Common myeloid progenitor, CD34-positive (primary cell): Measurements from ENCODE around the gene DIS3L2.
"Not testable (repeated sequence)": the region's sequence is repeated elsewhere in the genome, so short reads cannot be mapped to it uniquely, and the experiment has no call there.

ENCODE experiments used
- CTCF ChIA-PET: fragments of 350-600 bp; sonication (Branson Sonifier 250); formaldehyde crosslinking; loops from one replicate; lab custom pipeline; 2021; ENCODE audit warnings: antibody characterized with exemption; lab: Charles Lee
- POLR2A ChIA-PET: fragments of 350-600 bp; sonication (Branson Sonifier 250); formaldehyde crosslinking; loops from one replicate; lab custom pipeline; 2021; ENCODE audit warnings: antibody characterized with exemption; lab: Charles Lee
- DNase-seq, 3 donors: peaks; one replicate each; pipeline versions ENCODE4 v3.0.0 to v3.0.0-alpha.2; 2013
- H3K27ac ChIP-seq, 2 experiments: 1 replicate in 1 of 2; 2 replicates in 1 of 2; pipeline ENCODE4 v1.7.0; 2013; ENCODE audit warnings: inconsistent platforms in 2 of 2, low read length in 2 of 2, mild to moderate bottlenecking in 2 of 2, low read depth in 1 of 2, moderate library complexity in 1 of 2; ENCODE audit not compliant: severe bottlenecking in 2 of 2, insufficient read depth in 1 of 2, poor library complexity in 1 of 2
- H3K27me3 ChIP-seq, 5 experiments: replicated peaks in 2 of 5; 1 replicate in 3 of 5; 2 replicates in 2 of 5; pipeline versions ENCODE4 v1.6.1 to v1.7.0; 2013; ENCODE audit warnings: low read length in 4 of 5, mild to moderate bottlenecking in 2 of 5, moderate library complexity in 2 of 5, inconsistent platforms in 1 of 5; ENCODE audit not compliant: insufficient read depth in 5 of 5, control insufficient read depth in 4 of 5
- H3K36me3 ChIP-seq, 4 experiments: 1 replicate in 2 of 4; 2 replicates in 2 of 4; pipeline versions ENCODE4 v1.6.1 to v1.7.0; 2013; ENCODE audit warnings: low read length in 3 of 4, control low read depth in 1 of 4, mild to moderate bottlenecking in 1 of 4; ENCODE audit not compliant: control insufficient read depth in 4 of 4, insufficient read depth in 4 of 4
- H3K4me1 ChIP-seq, 4 experiments: 1 replicate in 3 of 4; 2 replicates in 1 of 4; pipeline versions ENCODE4 v1.6.1 to v1.7.1; 2013; ENCODE audit warnings: low read length in 3 of 4, mild to moderate bottlenecking in 3 of 4, control low read depth in 1 of 4, inconsistent platforms in 1 of 4, moderate library complexity in 1 of 4; ENCODE audit not compliant: control insufficient read depth in 4 of 4, insufficient read depth in 4 of 4; ENCODE audit errors: control extremely low read depth in 1 of 4
- H3K4me3 ChIP-seq, 7 experiments: 1 replicate in 4 of 7; 2 replicates in 3 of 7; pipeline versions ENCODE4 v1.5.1 to v1.7.0; 2013; ENCODE audit warnings: mild to moderate bottlenecking in 7 of 7, low read length in 6 of 7, moderate library complexity in 6 of 7, inconsistent platforms in 2 of 7, low read depth in 2 of 7, control low read depth in 1 of 7; ENCODE audit not compliant: insufficient read depth in 4 of 7, control insufficient read depth in 1 of 7; ENCODE audit errors: extremely low read depth in 1 of 7
- H3K9me3 ChIP-seq, 5 experiments: 1 replicate in 4 of 5; 2 replicates in 1 of 5; pipeline versions ENCODE4 v1.6.1 to v1.7.1; 2013; ENCODE audit warnings: low read length in 4 of 5, mild to moderate bottlenecking in 2 of 5, inconsistent platforms in 1 of 5, low read depth in 1 of 5, moderate library complexity in 1 of 5; ENCODE audit not compliant: control insufficient read depth in 4 of 5, insufficient read depth in 2 of 5; ENCODE audit errors: control extremely low read depth in 1 of 5
- WGBS: methylation state at CpG from one replicate; pipeline ENCODE4 v1.1.5; 2013; ENCODE audit not compliant: insufficient coverage; 5-methylcytosine and 5-hydroxymethylcytosine counted together

The DIS3L2 gene

DNA sequence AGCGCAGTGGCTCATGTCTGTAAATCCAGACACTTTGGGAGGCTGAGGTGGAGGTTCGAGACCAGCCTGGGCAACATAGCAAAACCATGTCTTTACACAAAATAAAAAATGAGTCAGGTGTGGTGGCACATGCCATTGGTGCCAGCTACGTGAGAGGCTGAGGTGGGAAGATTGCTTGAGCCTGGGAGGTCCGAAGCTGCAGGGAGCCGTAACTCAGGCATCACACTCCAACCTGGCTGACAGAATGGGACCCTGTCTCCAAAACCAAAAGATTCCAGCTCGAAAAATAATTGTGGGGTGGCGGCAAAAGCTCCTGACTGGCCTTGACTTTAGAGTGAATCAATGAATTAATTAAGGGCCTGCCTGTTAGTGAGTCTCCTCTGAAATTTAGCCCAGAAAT is 415.8 kb downstream of the DIS3L2 start:
- POLR2A ChIA-PET = interaction anchor here (0.7 kb wide), 1 partner anchor 21 kb away, joined by 3 read pairs; no protein-coding TSS in a partner anchor

DNA sequence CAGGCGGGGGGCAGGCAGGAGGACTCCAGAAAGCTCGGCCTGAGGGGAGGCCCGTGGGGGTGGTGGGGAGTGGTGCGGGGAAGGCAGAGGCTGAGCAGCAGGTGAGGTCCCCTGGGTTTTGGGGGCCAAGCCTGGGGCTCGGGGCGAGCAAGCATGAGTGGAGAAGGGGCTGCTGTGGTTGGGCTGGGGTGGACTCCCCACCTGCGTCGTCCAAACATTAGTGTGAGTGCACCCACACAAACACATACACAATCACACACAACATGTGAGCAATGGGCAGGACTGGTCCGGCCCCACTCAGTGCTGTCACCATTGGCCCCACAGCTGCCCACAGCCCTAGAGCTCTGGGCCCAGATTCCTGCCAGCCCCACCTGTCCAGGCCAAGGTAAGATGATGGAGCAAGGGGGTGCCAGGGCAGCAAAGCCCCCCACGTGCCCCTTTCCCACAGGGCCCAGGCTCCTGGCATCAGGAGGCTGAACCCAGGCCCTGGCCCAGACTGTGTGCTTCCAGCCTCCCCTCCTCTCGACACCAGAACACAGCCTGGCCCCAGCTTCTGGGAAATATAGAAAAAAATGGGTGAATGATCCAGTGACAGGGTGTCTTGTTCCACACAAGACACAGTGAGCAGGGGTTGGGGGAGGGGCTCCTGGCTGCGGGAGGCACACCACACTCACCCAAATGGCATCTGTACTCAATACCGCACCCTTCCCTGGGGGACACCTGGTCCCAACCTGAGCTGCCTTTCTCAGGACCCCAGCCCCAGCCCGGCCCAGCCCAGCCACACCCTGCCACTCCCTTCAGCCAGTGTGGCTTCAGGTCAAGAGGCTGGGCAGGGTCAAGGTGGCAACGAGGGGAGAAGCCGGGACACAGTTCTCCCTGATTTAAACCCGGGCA is 416.6 kb downstream of the DIS3L2 start:
- Histone ChIP-seq H3K9me3 (no peaks in the 10 kb centered on the region), H3K36me3 (no peaks in the 10 kb centered on the region), H3K4me3 (no peak overlapping the region), H3K4me1 (peaks cover 0 to 6% (median 3%) of the 10 kb centered on the region in 4 experiments), H3K27me3 (peaks cover 0 to 3% (median 0%) of the 10 kb centered on the region in 5 experiments), H3K27ac (no peak overlapping the region)
- no peak for DNase-seq
- ChIA-PET POLR2A (no interaction called here), CTCF (interaction anchor here (0.9 to 2.1 kb wide), 6 partner anchors 9 to 58 kb away, joined by 3 to 10 read pairs (median 4); no protein-coding TSS in a partner anchor)
- WGBS = 96% methylated on average over 8 of the region's 17 CpGs

More for the DNA sequence above, 415.8 kb downstream of the DIS3L2 start:
- no peak for DNase-seq
- CTCF ChIA-PET = interaction anchor here (0.9 to 2.1 kb wide), 4 partner anchors 9 to 49 kb away, joined by 3 to 10 read pairs (median 6); no protein-coding TSS in a partner anchor
- Histone ChIP-seq H3K27me3 (peaks cover 0 to 2% (median 0%) of the 10 kb centered on the region in 5 experiments), H3K4me3 (no peak overlapping the region), H3K36me3 (no peaks in the 10 kb centered on the region), H3K4me1 (peaks cover 0 to 6% (median 3%) of the 10 kb centered on the region in 4 experiments), H3K27ac (no peak overlapping the region), H3K9me3 (no peaks in the 10 kb centered on the region)
- WGBS = 100% methylated on average over 5 of the region's 7 CpGs

DNA sequence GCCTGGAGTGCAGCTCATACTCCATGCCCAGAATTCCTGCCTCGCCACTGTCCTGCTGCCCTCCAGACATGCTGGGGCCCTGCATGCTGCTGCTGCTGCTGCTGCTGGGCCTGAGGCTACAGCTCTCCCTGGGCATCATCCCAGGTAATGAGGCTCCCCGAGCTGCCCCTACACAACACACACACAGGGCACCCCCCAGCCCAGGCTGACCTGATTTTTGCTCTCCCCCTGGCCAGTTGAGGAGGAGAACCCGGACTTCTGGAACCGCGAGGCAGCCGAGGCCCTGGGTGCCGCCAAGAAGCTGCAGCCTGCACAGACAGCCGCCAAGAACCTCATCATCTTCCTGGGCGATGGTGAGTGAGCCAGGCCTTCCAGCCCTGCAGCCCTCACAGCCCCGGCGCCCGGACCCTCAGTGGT is 417.2 kb downstream of the DIS3L2 start, which contains the start of gene ALPP:
Gene ALPP (plus strand): TSS at position 17 of the 417 bp plus-strand sequence. CDS start 52 bp downstream, at position 69.
- H3K27ac ChIP-seq, H3K4me3 ChIP-seq, H3K27me3 ChIP-seq, POLR2A ChIA-PET, H3K4me1 ChIP-seq, DNase-seq, H3K36me3 ChIP-seq, H3K9me3 ChIP-seq: not testable (repeated sequence)
- CTCF ChIA-PET = interaction anchor here (1.0 to 2.0 kb wide), 3 partner anchors 9 to 57 kb away, joined by 3 to 7 read pairs (median 4); no protein-coding TSS in a partner anchor
- 93% methylated on average over 8 of the region's 12 CpGs for WGBS

DNA sequence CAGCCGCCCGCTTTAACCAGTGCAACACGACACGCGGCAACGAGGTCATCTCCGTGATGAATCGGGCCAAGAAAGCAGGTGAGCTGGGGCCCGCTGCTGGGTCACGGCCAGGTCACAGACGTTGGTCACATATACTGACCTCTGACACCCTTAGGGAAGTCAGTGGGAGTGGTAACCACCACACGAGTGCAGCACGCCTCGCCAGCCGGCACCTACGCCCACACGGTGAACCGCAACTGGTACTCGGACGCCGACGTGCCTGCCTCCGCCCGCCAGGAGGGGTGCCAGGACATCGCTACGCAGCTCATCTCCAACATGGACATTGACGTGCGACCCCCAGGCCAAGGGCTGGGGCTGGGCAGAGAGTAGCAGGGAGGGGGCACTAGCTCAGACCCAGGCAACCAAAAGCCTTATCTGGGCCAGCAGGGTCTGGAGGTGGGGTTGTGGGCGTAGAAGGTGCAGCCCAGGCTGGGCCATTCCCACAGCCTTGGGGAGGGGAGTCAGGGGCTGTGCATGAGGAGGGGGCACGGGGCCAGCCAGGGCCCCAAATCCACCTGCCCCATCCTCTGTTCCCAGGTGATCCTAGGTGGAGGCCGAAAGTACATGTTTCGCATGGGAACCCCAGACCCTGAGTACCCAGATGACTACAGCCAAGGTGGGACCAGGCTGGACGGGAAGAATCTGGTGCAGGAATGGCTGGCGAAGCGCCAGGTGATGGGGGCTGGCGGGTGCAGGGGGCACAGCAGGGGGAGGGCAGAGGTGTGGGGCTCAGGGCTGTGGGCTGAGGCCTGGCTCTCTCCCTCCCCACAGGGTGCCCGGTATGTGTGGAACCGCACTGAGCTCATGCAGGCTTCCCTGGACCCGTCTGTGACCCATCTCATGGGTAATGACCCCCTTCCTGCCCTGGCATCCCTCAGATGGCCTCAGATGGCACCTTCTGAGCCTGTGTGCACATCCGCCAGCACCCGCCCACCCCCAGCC is 418.4 kb downstream of the DIS3L2 start:
- H3K9me3 ChIP-seq, H3K27ac ChIP-seq, H3K4me3 ChIP-seq, H3K36me3 ChIP-seq, DNase-seq, H3K27me3 ChIP-seq, POLR2A ChIA-PET: not testable (repeated sequence)
- CTCF ChIA-PET = interaction anchor here (1.5 kb wide), 1 partner anchor 10 kb away, joined by 4 read pairs; no protein-coding TSS in a partner anchor
- 93% methylated on average over 25 of the region's 41 CpGs for WGBS
- peaks cover 0 to 12% (median 4%) of the 10 kb centered on the region in 4 experiments for H3K4me1 ChIP-seq

DNA sequence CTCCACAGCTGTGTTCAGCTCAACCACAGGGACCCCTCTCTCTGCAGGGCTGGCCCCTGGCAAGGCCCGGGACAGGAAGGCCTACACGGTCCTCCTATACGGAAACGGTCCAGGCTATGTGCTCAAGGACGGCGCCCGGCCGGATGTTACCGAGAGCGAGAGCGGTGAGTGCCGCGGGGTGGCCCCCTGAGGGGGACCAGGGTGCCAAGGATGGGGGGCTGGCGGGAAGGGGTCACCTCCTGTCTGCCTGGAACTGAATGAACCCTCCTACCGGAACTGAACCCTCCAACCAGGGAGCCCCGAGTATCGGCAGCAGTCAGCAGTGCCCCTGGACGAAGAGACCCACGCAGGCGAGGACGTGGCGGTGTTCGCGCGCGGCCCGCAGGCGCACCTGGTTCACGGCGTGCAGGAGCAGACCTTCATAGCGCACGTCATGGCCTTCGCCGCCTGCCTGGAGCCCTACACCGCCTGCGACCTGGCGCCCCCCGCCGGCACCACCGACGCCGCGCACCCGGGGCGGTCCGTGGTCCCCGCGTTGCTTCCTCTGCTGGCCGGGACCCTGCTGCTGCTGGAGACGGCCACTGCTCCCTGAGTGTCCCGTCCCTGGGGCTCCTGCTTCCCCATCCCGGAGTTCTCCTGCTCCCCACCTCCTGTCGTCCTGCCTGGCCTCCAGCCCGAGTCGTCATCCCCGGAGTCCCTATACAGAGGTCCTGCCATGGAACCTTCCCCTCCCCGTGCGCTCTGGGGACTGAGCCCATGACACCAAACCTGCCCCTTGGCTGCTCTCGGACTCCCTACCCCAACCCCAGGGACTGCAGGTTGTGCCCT is 419.9 kb downstream of the DIS3L2 start:
- not testable (repeated sequence) for H3K27ac ChIP-seq

More for the DNA sequence above, 419.9 kb downstream of the DIS3L2 start:
- H3K36me3 ChIP-seq, H3K9me3 ChIP-seq, POLR2A ChIA-PET: not testable (repeated sequence)
- 13% methylated on average over 41 of the region's 59 CpGs for WGBS
- Histone ChIP-seq H3K4me3 (peak overlapping the region in 3 of 7 experiments; percentile 26 to 61 (median 45)), H3K27me3 (peaks cover 0 to 14% (median 0%) of the 10 kb centered on the region in 5 experiments), H3K4me1 (peaks cover 0 to 21% (median 10%) of the 10 kb centered on the region in 4 experiments)
- CTCF ChIA-PET = interaction anchor here (1.0 kb wide), 1 partner anchor 16 kb away, joined by 3 read pairs; no protein-coding TSS in a partner anchor
- DNase-seq = peak in 2 of 3 donors; percentile 45 to 67
